ENCODE results near the gene CIITA. TPM values are rescaled to one million over a fixed set of nuclear protein-coding genes. Genes with fewer than 3 reads are reported as not detected.

The CIITA gene
- total RNA-seq = 0.78 and 1.5 TPM in 2 replicates

GRCh38 chr16:10876799-10877341 is at the start of gene CIITA:
CIITA (plus strand) TSS chr16:10877202; CDS start chr16:10877331, 129 bp downstream.

GRCh38 chr16:10942352-10943063 is 65.5 kb downstream of the CIITA start, which contains the start of gene DEXI:
DEXI (minus strand) TSS chr16:10942468; CDS start chr16:10942005, 463 bp downstream.

GRCh38 chr16:10944249-10945064 is 67.5 kb downstream of the CIITA start, which contains the start of gene CLEC16A:
CLEC16A (plus strand) TSS chr16:10944564; CDS start chr16:10944718, 154 bp downstream.

Other genes starting within 250 kb of the CIITA start
- 0.37 TPM in 1 of 2 replicates, not detected in the other for gene TEKT5, start 182.3 kb upstream of the CIITA start, total RNA-seq
- gene NUBP1, start 133.4 kb upstream of the CIITA start, total RNA-seq = 14.3 and 14.5 TPM in 2 replicates
- gene TVP23A, start 58.4 kb upstream of the CIITA start, total RNA-seq = not detected in 2 replicates
- gene DEXI, start 65.3 kb downstream of the CIITA start, total RNA-seq = 42.3 and 43.2 TPM in 2 replicates
- gene CLEC16A, start 67.4 kb downstream of the CIITA start, total RNA-seq = 18.0 and 26.2 TPM in 2 replicates